Testis (tissue), 5 donors: ENCODE data around the gene TANK. TPM values are rescaled to one million over a fixed set of nuclear protein-coding genes. Genes with fewer than 3 reads are reported as not detected.

Experiments used
- DNase-seq: peaks from one replicate; pipeline ENCODE4 v3.0.0-alpha.2; 2019
- H3K27ac ChIP-seq, 2 donors: fragments of 200-600 bp; sonication (generic); one replicate each; pipeline ENCODE4 v1.5.1; 2019
- H3K27me3 ChIP-seq: fragments of 200-600 bp; sonication (generic); one replicate; pipeline ENCODE4 v1.5.1; 2019
- H3K36me3 ChIP-seq: fragments of 200-600 bp; sonication (generic); one replicate; pipeline ENCODE4 v1.5.1; 2017; ENCODE audit warnings: low read depth; ENCODE audit errors: missing control alignments
- H3K4me1 ChIP-seq: fragments of 200-600 bp; sonication (generic); one replicate; pipeline ENCODE4 v1.5.1; 2019
- H3K4me3 ChIP-seq, 2 donors: fragments of 200-600 bp; sonication (generic); one replicate each; pipeline ENCODE4 v1.5.1; 2017 to 2019
- H3K9me3 ChIP-seq: fragments of 200-600 bp; sonication (generic); one replicate; pipeline ENCODE4 v1.5.1; 2017
- CTCF ChIP-seq, 3 experiments: fragments of 450-650 bp in 2 of 3; fragments of 200-600 bp in 1 of 3; sonication (generic) in 1 of 3; IDR thresholded peaks; one replicate each; pipeline ENCODE4 v1.5.1; 2016 to 2019; ENCODE audit warnings: antibody characterized with exemption in 3 of 3, mild to moderate bottlenecking in 2 of 3, moderate library complexity in 1 of 3
- POLR2A ChIP-seq: fragments of 450-650 bp; IDR thresholded peaks from one replicate; pipeline ENCODE4 v1.6.1; 2017; ENCODE audit warnings: antibody characterized with exemption, mild to moderate bottlenecking, moderate library complexity
- WGBS, 2 donors: methylation state at CpG; one replicate each; pipeline ENCODE4 v1.1.5; 2018; 5-methylcytosine and 5-hydroxymethylcytosine counted together
- intact Hi-C: fragments of 100-400 bp; cut with DNase I; formaldehyde crosslinking; loops from one replicate; pipeline ENCODE4 v1.15.1; 2023; ENCODE audit warnings: low total_unique reads
- long read RNA-seq, 2 donors: transcript quantifications; one replicate each; lab custom pipeline, GENCODE V29; 2026
- polyA plus RNA-seq: library from polyadenylated mRNA; stranded (reverse); fragments of 350-450 nt; fragmentation: Illumina TruSeq; extraction: RNeasy Lipid Tissue Mini Kit (QIAGEN cat#74804); gene quantifications from one replicate; pipeline ENCODE4 v1.2.3, GENCODE V29; 2014; ENCODE audit warnings: low read depth, low replicate concordance; ENCODE audit not compliant: insufficient read depth
- total RNA-seq, 2 donors: library from RNA; depleted of rRNA; stranded (reverse); fragments of >200 nt; gene quantifications; one replicate each; pipeline ENCODE4 v1.2.3, GENCODE V29; 2016

TANK gene
- total RNA-seq (10 to 100 TPM; 52.8 to 63.6 TPM), polyA plus RNA-seq (34.7 TPM)
- long read RNA-seq, donor 1, transcript TANK-202 (8 exons, 2,171 nt): major isoform, 8 of 8 reads
- long read RNA-seq, donor 1, partial matches to known transcripts: 0 of 8 reads
- long read RNA-seq, donor 1, other reads (novel, unspliced or antisense): 0 of 8 reads
- long read RNA-seq, donor 2, partial matches to known transcripts: 0 of 4 reads
- long read RNA-seq, donor 2, other reads (novel, unspliced or antisense): 0 of 4 reads

GRCh38 chr2:161160226-161161073, at the start of gene TANK:
Gene TANK, plus strand, starts transcription at chr2:161160428. Its CDS starts 19,235 bp downstream, at chr2:161179663.
- 0% methylated on average over 36 to 50 of the region's 50 CpGs for WGBS, 2 donors
- peak within 1 kb of the TSS; percentile 90 to 97 for H3K4me3 ChIP-seq
- H3K27ac ChIP-seq: peak within 1 kb of the TSS; percentile 90 to 91
- peak; percentile 96 for DNase-seq
- H3K9me3 ChIP-seq: no peaks in the 10 kb centered on the region
- intact Hi-C loops: no loop called here
- H3K27me3 ChIP-seq: no peaks in the 10 kb centered on the region
- no peaks in the 10 kb centered on the region for H3K36me3 ChIP-seq
- TF ChIP-seq CTCF (IDR thresholded peaks at IDR 0.05) (peak in 1 of 3 experiments; percentile 3), POLR2A (peak; percentile 76)
- peaks cover 11% of the 10 kb centered on the region for H3K4me1 ChIP-seq

GRCh38 chr2:161111531-161111930, 48.7 kb upstream of the TANK start:
- Histone ChIP-seq H3K27ac (no peak overlapping the region), H3K4me3 (no peak overlapping the region), H3K4me1 (no peaks in the 10 kb centered on the region), H3K27me3 (no peaks in the 10 kb centered on the region), H3K36me3 (no peaks in the 10 kb centered on the region), H3K9me3 (no peaks in the 10 kb centered on the region)
- no peak for TF ChIP-seq CTCF (IDR thresholded peaks at IDR 0.05)
- no peak for TF ChIP-seq POLR2A
- DNase-seq: no peak
- 89 to 92% methylated on average over 2 of the region's 2 CpGs for WGBS, 2 donors
- intact Hi-C loops: no loop called here

GRCh38 chr2:161112908-161113307, 47.3 kb upstream of the TANK start:
- WGBS, 2 donors: 58 to 88% methylated on average over 1 of the region's 1 CpG
- no peaks in the 10 kb centered on the region for H3K9me3 ChIP-seq
- intact Hi-C loops: no loop called here
- no peaks in the 10 kb centered on the region for H3K27me3 ChIP-seq
- H3K4me1 ChIP-seq: no peaks in the 10 kb centered on the region
- no peak for TF ChIP-seq POLR2A
- no peak for TF ChIP-seq CTCF (IDR thresholded peaks at IDR 0.05)
- no peak overlapping the region for H3K27ac ChIP-seq
- no peak overlapping the region for H3K4me3 ChIP-seq
- H3K36me3 ChIP-seq: no peaks in the 10 kb centered on the region
- DNase-seq: no peak

- intact Hi-C loops: no loop called here
- no peak for DNase-seq
- H3K4me1 ChIP-seq: no peaks in the 10 kb centered on the region
- no peak overlapping the region for H3K27ac ChIP-seq
- 89 to 94% methylated on average over 5 of the region's 5 CpGs for WGBS, 2 donors
- H3K36me3 ChIP-seq: no peaks in the 10 kb centered on the region
- no peaks in the 10 kb centered on the region for H3K9me3 ChIP-seq
- H3K27me3 ChIP-seq: no peaks in the 10 kb centered on the region
- TF ChIP-seq POLR2A: no peak
- no peak for TF ChIP-seq CTCF (IDR thresholded peaks at IDR 0.05)
- no peak overlapping the region for H3K4me3 ChIP-seq
These were observed 46.3 kb upstream of the TANK start for GRCh38 chr2:161113693-161114575.
